Uterus (tissue), 2 donors: ENCODE measurements around the gene MAP3K5.

Experiments used
- CTCF ChIP-seq, 4 experiments: fragments of 200-600 bp in 2 of 4; fragments of 450-650 bp in 2 of 4; sonication (generic) in 2 of 4; IDR thresholded peaks; one replicate each; pipeline ENCODE4 v1.5.1; 2016 to 2019; ENCODE audit warnings: antibody characterized with exemption in 4 of 4, mild to moderate bottlenecking in 2 of 4, moderate library complexity in 1 of 4
- POLR2A ChIP-seq, 2 donors: fragments of 450-650 bp; IDR thresholded peaks; one replicate each; pipeline ENCODE4 v1.6.1; 2016; ENCODE audit warnings: antibody characterized with exemption in 2 of 2, mild to moderate bottlenecking in 1 of 2, moderate library complexity in 1 of 2

GRCh38 chr6:136644597-136644952 is 147.7 kb downstream of the MAP3K5 start:
- no peak for TF ChIP-seq CTCF (IDR thresholded peaks at IDR 0.05)
- no peak for TF ChIP-seq POLR2A (IDR thresholded peaks at IDR 0.05)
